BE2C (cell line): ENCODE data around the gene PPFIA1.

ENCODE experiments used
- DNase-seq: peaks from one replicate; pipeline ENCODE4 v3.0.0-alpha.2; 2020
- H3K27me3 ChIP-seq: fragments of 250-450 bp; sonication (Bioruptor Pico); 2 replicates; pipeline ENCODE4 v1.5.1; 2020; ENCODE audit warnings: mild to moderate bottlenecking
- H3K36me3 ChIP-seq: fragments of 250-450 bp; sonication (Bioruptor Pico); 2 replicates; pipeline ENCODE4 v1.5.1; 2020; ENCODE audit warnings: mild to moderate bottlenecking
- H3K4me1 ChIP-seq: fragments of 250-450 bp; sonication (Bioruptor Pico); 2 replicates; pipeline ENCODE4 v1.5.1; 2020
- H3K4me3 ChIP-seq: 2 replicates; pipeline ENCODE4 v1.5.1; 2011; ENCODE audit warnings: low read depth, low read length
- H3K9me3 ChIP-seq: fragments of 250-450 bp; sonication (Bioruptor Pico); 2 replicates; pipeline ENCODE4 v1.5.1; 2020
- TF ChIP-seq, protein P1 (sequence below): IDR thresholded peaks from 2 replicates; pipeline ENCODE4 v1.5.1; 2012; ENCODE audit warnings: mild to moderate bottlenecking, low read depth, low read length

PPFIA1 gene

DNA sequence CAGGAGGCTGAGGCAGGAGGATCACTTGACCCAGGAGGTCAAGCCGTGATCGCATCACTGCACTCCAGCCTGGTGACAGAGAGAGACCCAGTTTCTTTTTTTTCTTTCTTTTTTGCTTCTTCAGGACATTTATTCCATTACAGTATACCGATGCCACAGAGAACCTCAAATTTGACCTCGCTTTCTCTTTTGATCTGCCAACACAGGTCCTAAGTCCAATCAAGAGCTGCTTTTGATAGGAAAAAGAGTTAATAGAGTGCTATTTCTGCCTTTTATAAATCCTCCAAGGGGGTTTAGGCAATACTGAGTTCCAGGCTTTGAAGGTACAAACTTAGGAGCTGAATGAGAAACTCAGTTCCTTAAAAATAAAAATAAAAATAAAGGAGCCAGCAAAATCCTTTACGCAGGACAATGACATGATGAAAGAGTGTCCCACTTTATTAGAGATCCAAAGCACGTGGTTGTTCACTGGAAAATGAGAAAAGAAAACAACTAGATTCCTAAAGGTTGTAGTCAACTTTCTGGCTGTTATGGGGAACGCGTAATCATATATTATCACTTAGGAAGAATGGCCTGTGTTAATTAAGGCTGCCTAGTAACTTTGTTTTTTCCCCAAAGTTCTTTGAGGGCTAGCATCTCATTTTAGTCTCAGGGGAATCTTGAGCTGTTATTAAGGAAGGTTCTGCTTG is 40.2 kb upstream of the PPFIA1 start:
- DNase-seq, result no peak
- H3K4me1 ChIP-seq, result no peaks in the 10 kb centered on the region
- no peaks in the 10 kb centered on the region for H3K36me3 ChIP-seq
- H3K9me3 ChIP-seq, result no peaks in the 10 kb centered on the region
- TF ChIP-seq, protein P1, sequence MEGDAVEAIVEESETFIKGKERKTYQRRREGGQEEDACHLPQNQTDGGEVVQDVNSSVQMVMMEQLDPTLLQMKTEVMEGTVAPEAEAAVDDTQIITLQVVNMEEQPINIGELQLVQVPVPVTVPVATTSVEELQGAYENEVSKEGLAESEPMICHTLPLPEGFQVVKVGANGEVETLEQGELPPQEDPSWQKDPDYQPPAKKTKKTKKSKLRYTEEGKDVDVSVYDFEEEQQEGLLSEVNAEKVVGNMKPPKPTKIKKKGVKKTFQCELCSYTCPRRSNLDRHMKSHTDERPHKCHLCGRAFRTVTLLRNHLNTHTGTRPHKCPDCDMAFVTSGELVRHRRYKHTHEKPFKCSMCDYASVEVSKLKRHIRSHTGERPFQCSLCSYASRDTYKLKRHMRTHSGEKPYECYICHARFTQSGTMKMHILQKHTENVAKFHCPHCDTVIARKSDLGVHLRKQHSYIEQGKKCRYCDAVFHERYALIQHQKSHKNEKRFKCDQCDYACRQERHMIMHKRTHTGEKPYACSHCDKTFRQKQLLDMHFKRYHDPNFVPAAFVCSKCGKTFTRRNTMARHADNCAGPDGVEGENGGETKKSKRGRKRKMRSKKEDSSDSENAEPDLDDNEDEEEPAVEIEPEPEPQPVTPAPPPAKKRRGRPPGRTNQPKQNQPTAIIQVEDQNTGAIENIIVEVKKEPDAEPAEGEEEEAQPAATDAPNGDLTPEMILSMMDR, result no peak
- no peaks in the 10 kb centered on the region for H3K27me3 ChIP-seq
- no peak overlapping the region for H3K4me3 ChIP-seq

DNA sequence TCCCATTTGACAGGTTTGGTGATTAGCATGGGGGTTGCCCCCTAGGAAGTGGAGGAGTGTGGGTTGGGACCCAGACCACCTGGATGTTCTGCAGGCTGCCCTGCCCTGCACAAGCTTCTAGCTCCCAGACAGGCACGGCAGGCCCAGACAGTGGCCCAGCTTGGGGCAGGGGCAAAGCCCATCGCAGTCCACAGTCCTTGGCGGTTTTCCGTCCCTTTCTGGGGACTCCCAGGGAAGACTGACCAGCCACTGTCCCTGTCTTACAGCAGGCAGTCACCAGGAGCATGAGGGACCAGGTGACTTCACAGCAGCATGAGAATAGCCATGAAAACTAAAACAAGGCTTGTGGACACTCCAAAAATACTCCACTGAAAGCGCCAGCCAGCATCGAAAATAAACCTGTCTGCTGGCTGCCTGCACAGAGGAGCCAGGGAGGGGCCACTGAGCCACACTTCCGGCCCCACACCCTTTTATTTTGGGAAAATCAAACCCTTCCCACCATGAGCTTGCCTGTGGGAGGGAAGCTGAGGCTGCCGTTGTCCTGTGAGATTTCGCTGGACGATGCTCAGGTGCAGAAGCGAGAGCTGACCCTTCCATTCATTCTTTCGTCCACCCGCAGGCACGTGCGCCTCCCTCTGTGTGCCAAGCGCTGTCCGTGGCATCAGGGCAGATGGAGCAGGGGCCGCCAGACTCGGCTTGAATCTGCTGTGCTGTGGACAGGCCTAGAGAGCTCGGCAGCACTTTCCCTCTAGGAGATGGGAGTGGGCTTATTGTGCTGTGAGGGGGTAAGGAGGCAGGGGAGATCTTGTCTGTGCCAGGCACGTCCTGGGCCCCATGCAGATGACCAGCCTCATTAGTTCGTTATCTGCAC is 39.4 kb upstream of the PPFIA1 start:
- TF ChIP-seq, protein P1, result no peak
- Histone ChIP-seq H3K27me3 (no peaks in the 10 kb centered on the region), H3K4me1 (no peaks in the 10 kb centered on the region), H3K36me3 (no peaks in the 10 kb centered on the region), H3K9me3 (no peaks in the 10 kb centered on the region), H3K4me3 (no peak overlapping the region)
- no peak for DNase-seq

DNA sequence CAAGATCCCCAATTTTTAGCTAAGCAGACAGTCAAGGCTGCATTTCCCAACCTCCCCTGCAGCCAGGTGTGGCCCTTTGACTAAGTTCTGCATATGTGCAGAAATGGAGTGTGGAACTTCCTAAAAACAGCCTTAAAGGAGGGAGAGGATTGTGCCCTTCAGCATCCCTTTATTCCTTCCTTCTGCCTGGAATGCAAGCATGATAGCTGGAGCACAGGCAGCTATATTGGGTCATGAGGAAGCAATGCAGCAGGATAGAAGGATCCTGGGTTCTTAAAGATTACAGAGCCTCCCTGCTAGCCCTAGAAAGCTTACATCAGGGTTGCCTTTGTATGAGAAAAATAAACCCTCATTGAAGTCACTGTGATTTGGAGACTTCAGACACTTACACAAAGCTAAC is 37.5 kb upstream of the PPFIA1 start:
- no peaks in the 10 kb centered on the region for H3K27me3 ChIP-seq

DNA sequence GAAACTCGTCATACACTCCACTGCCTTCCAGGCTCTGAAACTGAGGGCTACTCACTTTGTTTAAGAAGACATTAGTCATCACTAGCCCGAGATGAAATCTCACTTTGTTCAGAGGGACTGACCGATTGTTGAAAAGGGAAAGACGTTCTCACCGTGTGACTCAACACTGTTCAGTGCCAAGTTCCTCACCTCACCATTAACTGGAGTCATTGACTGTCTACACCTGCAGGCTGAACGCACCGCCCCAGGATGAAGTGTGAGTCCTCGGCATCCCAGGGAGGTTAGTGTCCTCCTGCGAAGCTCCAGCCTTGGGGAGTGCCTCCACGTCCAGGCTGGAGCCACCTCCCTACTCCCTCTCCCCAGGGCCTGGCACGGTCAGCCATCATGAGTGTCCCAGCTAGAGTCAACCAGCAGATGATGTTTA is 37.0 kb upstream of the PPFIA1 start:
- no peak for DNase-seq
- TF ChIP-seq, protein P1, result no peak
- H3K4me1 ChIP-seq, result no peaks in the 10 kb centered on the region
- no peaks in the 10 kb centered on the region for H3K27me3 ChIP-seq
- no peaks in the 10 kb centered on the region for H3K9me3 ChIP-seq
- H3K36me3 ChIP-seq, result no peaks in the 10 kb centered on the region
- no peak overlapping the region for H3K4me3 ChIP-seq

More for the DNA sequence above, 37.5 kb upstream of the PPFIA1 start:
- H3K36me3 ChIP-seq, result no peaks in the 10 kb centered on the region
- TF ChIP-seq, protein P1, result no peak
- no peak overlapping the region for H3K4me3 ChIP-seq
- H3K4me1 ChIP-seq, result no peaks in the 10 kb centered on the region
- H3K9me3 ChIP-seq, result no peaks in the 10 kb centered on the region
- DNase-seq, result no peak

DNA sequence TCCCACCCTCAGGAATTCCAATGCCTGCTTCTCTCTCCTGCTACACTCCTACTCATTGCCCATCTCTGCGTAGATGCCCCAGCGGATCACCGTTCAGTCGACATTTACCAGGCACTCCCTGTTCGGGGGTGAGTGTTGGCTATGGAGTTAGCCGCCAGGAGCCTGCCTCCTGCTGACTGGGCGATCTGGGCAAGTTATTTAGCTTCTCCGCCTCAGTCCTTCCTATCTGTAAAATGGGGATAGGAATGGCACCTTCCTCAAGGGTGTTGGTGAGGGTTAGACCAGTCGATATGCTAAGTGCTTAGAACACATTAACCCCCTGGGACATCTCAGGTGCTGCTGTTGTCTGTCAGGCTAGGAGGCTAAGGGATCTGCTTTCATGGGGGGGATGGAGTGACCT is 36.5 kb upstream of the PPFIA1 start:
- no peak overlapping the region for H3K4me3 ChIP-seq
- H3K27me3 ChIP-seq, result no peaks in the 10 kb centered on the region
- no peaks in the 10 kb centered on the region for H3K36me3 ChIP-seq
- no peak for DNase-seq
- TF ChIP-seq, protein P1, result no peak
- no peaks in the 10 kb centered on the region for H3K4me1 ChIP-seq
- no peaks in the 10 kb centered on the region for H3K9me3 ChIP-seq

DNA sequence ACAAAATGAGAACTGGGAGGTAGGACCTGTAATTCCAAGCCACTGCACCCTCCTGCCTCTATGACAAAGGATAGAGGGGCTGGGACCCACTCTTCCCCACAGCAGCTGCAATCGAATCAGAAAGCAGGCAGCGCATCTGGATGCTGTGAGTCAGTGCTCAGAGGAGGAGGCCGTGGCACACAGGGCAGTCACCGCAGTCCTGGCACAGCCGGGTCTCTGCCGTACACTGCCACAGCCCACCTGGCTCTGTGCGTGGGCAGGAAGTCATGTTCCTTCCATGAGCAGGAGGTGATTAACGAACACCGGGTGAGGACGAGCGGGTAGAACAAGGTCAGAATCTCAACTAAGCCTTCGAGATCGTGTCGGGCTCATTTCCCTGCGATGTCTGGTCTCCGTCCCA is 30.2 kb upstream of the PPFIA1 start:
- no peaks in the 10 kb centered on the region for H3K4me1 ChIP-seq
- no peak for DNase-seq
- H3K27me3 ChIP-seq, result no peaks in the 10 kb centered on the region; the same call in 1 of the 2 replicates
- no peaks in the 10 kb centered on the region for H3K9me3 ChIP-seq
- H3K4me3 ChIP-seq, result no peak overlapping the region
- H3K36me3 ChIP-seq, result no peaks in the 10 kb centered on the region
- TF ChIP-seq, protein P1, result no peak
